Upper lobe of right lung (tissue), 1 donor: ENCODE measurements around the gene ATG2B. TPM values are rescaled to one million over a fixed set of nuclear protein-coding genes. Genes with fewer than 3 reads are reported as not detected.
"Not testable (repeated sequence)": the region's sequence is repeated elsewhere in the genome, so short reads cannot be mapped to it uniquely, and the experiment has no call there.

Experiments
- ATAC-seq: fragments of 200-7000 bp; cut with Tn5 transposase; one replicate; pipeline ENCODE4 v1.9.1; 2020; ENCODE audit warnings: mild to moderate bottlenecking, moderate library complexity
- DNase-seq: peaks from one replicate; pipeline ENCODE4 v3.0.0-alpha.2; 2020
- H3K27ac ChIP-seq: fragments of 200-600 bp; one replicate; pipeline ENCODE4 v1.8.0; 2022
- H3K27me3 ChIP-seq: fragments of 200-600 bp; one replicate; pipeline ENCODE4 v1.8.0; 2022; ENCODE audit warnings: mild to moderate bottlenecking
- H3K36me3 ChIP-seq: fragments of 200-600 bp; one replicate; pipeline ENCODE4 v1.8.0; 2022
- H3K4me1 ChIP-seq: fragments of 200-600 bp; one replicate; pipeline ENCODE4 v1.8.0; 2022
- H3K4me3 ChIP-seq: fragments of 200-600 bp; one replicate; pipeline ENCODE4 v1.8.0; 2022; ENCODE audit warnings: mild to moderate bottlenecking
- H3K9me3 ChIP-seq: fragments of 200-600 bp; one replicate; pipeline ENCODE4 v1.8.0; 2022
- CTCF ChIP-seq: fragments of 200-600 bp; IDR thresholded peaks from one replicate; pipeline ENCODE4 v1.8.0; 2022; ENCODE audit warnings: antibody characterized with exemption
- intact Hi-C: fragments of 100-400 bp; cut with DNase I; formaldehyde crosslinking; loops from one replicate; pipeline ENCODE4 v1.11.0; 2022
- total RNA-seq: library from RNA; stranded (reverse); fragmentation: NEBNext Ultra II Directional; extraction: Animal tissue kit (Norgen Biotek cat#: 25700); gene quantifications from one replicate; pipeline ENCODE4 v1.2.1, GENCODE V29; 2021
- donor health status: DM: no; HTN: yes; CAD: no; lungs with severe emphysema.

The ATG2B gene
- total RNA-seq, 1 donor from 2014 or later: 19.1 TPM

GRCh38 chr14:96245710-96246538 lies 117.2 kb downstream of the ATG2B start:
- no peak overlapping the region for H3K27ac ChIP-seq
- no peak for ATAC-seq
- intact Hi-C loops: no loop called here

GRCh38 chr14:96245074-96245473 lies 118.1 kb downstream of the ATG2B start:
- H3K4me1 ChIP-seq, ATAC-seq, DNase-seq, H3K27ac ChIP-seq, H3K36me3 ChIP-seq, H3K9me3 ChIP-seq, H3K27me3 ChIP-seq, H3K4me3 ChIP-seq, intact Hi-C loops: not testable (repeated sequence)

More at GRCh38 chr14:96245710-96246538, 117.2 kb downstream of the ATG2B start:
- TF ChIP-seq CTCF: no peak
- no peak overlapping the region for H3K4me3 ChIP-seq
- DNase-seq: peak; percentile 13
- H3K27me3 ChIP-seq: no peaks in the 10 kb centered on the region
- no peaks in the 10 kb centered on the region for H3K4me1 ChIP-seq
- no peaks in the 10 kb centered on the region for H3K36me3 ChIP-seq
- H3K9me3 ChIP-seq: no peaks in the 10 kb centered on the region

GRCh38 chr14:96243785-96244184 lies 119.4 kb downstream of the ATG2B start:
- H3K27me3 ChIP-seq: no peaks in the 10 kb centered on the region
- ATAC-seq (no peak), DNase-seq (peak; percentile 17)
- no peaks in the 10 kb centered on the region for H3K9me3 ChIP-seq
- no peaks in the 10 kb centered on the region for H3K36me3 ChIP-seq
- no peak for TF ChIP-seq CTCF
- H3K4me3 ChIP-seq: no peak overlapping the region
- intact Hi-C loops: no loop called here
- no peak overlapping the region for H3K27ac ChIP-seq
- H3K4me1 ChIP-seq: no peaks in the 10 kb centered on the region

DNA sequence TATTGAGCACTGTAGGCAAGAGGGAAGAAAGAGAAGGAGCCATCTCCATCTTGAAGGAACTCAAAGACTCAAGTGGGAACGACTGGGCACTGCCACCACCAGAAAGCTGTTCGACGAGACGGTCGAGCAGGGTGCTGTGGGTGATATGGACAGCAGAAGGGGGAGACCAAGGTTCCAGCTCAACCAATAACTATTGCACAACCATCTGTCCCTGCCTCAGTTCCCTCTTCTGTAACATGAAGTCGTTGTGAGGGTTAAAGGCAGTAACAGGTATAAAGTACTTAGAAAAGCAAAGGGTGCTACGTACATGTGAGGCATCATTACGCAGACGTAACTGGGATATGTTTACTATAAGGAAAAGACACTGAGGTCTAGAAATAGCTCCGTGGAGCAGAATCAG lies 121.0 kb downstream of the ATG2B start:
- TF ChIP-seq CTCF: no peak
- intact Hi-C loops: no loop called here
- Histone ChIP-seq H3K4me3 (no peak overlapping the region), H3K4me1 (no peaks in the 10 kb centered on the region), H3K27me3 (no peaks in the 10 kb centered on the region), H3K9me3 (no peaks in the 10 kb centered on the region), H3K36me3 (no peaks in the 10 kb centered on the region), H3K27ac (no peak overlapping the region)
- ATAC-seq (no peak), DNase-seq (peak; percentile 27)

- no peaks in the 10 kb centered on the region for H3K4me1 ChIP-seq
- H3K9me3 ChIP-seq: no peaks in the 10 kb centered on the region
- TF ChIP-seq CTCF: no peak
- ATAC-seq: no peak
- no peak overlapping the region for H3K27ac ChIP-seq
- H3K27me3 ChIP-seq: no peaks in the 10 kb centered on the region
- no peak overlapping the region for H3K4me3 ChIP-seq
- intact Hi-C loops: no loop called here
- no peaks in the 10 kb centered on the region for H3K36me3 ChIP-seq
- no peak for DNase-seq
Measured at GRCh38 chr14:96240641-96241040, 122.5 kb downstream of the ATG2B start.

DNA sequence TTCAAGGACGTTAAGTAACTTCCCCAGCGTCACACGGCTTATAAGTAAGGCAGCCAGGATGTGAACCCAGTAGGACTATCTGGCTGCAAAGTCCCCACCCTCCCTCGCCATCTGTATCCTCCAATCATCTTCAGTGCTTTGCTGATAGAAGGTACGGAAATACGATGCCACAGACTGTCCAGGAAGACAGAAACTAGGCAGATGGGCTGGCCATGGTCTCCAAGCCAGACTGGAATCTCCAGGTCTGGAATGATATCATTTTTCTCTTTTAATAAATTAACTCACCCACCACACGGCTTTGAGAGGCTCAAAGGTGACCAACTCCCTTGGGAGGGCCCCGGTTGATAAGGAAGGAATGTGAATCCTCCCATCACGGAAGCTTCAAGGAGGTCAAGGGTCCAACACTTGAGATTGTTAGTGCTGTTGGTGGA lies 123.4 kb downstream of the ATG2B start:
- no peak for TF ChIP-seq CTCF
- H3K4me3 ChIP-seq: no peak overlapping the region
- H3K27me3 ChIP-seq: no peaks in the 10 kb centered on the region
- H3K27ac ChIP-seq: no peak overlapping the region
- intact Hi-C loops: no loop called here
- H3K4me1 ChIP-seq: no peaks in the 10 kb centered on the region
- no peaks in the 10 kb centered on the region for H3K9me3 ChIP-seq
- no peaks in the 10 kb centered on the region for H3K36me3 ChIP-seq
- DNase-seq: no peak
- ATAC-seq: peak; percentile 34
